Kidney capillary endothelial cell (primary cell): ENCODE results near the gene SORBS2.
A peak's percentile ranks its signal among the peaks of the same experiment; 100 is the strongest.

Experiments
- DNase-seq: peaks from one replicate; pipeline ENCODE4 v3.0.0-alpha.2; 2018; ENCODE audit warnings: low spot score

SORBS2 gene

DNA sequence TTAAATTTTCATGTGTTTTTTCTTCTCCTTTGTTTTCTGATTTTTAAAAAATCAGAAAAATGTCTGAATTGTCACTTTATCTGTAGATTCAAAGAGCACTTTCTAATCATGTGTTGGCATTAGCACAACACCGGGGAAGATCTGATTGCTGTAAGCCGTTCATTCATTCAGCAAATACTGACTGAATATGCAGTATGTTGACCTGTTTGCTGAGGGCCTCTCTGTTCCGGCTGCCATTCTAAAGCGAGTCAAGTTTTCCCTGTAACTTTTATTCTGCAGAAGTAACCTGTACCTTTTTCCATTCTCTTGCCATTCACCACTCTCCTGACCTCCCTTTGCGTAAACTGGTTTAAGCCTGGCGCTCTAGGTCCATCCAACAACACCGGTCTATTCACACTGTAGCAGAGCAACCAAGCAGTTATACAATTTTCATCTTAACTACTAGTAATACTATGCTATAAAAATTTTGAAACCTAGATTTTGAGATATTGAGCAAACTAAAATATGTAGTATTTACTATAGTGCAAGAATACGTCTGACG lies 6.7 kb downstream of the SORBS2 start:
- DNase-seq: no peak

DNA sequence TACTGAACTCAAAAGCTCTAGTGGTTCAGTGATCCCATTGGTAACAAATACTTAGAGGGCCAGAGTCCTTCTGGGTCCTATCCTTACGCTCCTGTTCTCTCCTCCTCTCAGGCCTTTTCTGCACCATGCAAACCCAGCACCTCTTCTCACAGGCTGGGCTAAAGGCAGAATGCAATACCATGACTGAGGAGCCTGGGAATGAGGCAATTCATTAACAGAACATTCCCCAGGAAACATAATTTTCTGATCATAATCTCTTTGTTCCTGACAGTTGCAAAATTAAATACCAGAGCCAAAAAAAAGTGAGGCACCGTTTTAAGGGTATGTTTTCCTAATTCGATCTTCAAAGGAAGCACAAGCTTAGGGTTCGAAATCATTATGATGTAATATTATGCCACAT lies 9.0 kb downstream of the SORBS2 start:
- DNase-seq: no peak

DNA sequence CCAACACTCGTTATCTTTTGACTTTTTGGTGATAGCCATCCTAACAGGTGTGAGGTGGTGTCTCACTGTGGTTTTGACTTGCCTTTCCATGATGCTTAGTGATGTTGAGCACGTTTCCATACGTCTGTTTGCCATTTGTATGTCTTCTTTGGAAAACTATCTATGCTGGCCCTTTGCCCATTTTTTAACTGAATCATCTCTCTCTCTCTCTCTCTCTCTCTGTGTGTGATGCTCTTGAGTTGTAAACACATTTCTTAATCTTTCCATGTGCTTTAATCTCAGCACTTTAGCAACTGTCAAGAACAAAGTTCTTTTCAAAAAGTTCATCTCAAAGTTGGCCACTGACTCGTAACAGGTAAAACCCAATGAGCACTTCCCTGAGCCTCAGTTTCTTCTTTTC lies 10.5 kb downstream of the SORBS2 start:
- DNase-seq: no peak

DNA sequence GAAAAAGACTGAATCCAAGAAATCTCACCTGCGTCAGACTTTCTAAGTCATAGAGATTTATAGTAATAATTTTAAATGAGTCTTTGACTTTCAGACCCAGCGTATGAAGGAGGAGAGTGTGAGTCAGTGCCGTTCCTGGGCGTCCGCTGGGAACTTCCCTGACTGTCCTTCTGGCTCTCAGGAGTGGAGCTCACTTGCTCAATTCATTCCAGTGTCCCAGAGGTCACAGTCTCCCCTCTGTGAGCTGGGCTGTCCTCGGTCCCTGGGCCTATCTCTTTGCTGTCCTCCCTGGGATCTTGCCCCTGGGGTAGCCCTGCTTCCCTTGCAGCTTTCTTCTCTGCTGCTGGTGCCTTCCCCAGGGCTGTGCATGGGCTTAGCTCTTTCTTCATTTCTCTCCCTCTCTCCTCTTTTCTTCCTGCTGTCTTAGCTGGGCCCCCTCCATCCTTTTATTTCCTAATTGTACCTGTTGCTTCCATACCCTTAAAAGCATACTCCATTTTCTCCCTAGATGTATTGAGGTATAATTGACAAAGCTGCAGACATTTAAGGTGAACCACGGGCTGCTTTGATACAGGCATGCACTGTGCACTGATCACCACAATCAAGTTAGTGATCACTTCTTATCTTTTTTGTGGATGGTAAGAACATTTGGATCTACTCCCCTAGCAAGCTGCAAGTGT lies 11.6 kb downstream of the SORBS2 start:
- DNase-seq: no peak

- DNase-seq: no peak
Measured at GRCh38 chr4:185799442-185799841, 12.6 kb downstream of the SORBS2 start.

DNA sequence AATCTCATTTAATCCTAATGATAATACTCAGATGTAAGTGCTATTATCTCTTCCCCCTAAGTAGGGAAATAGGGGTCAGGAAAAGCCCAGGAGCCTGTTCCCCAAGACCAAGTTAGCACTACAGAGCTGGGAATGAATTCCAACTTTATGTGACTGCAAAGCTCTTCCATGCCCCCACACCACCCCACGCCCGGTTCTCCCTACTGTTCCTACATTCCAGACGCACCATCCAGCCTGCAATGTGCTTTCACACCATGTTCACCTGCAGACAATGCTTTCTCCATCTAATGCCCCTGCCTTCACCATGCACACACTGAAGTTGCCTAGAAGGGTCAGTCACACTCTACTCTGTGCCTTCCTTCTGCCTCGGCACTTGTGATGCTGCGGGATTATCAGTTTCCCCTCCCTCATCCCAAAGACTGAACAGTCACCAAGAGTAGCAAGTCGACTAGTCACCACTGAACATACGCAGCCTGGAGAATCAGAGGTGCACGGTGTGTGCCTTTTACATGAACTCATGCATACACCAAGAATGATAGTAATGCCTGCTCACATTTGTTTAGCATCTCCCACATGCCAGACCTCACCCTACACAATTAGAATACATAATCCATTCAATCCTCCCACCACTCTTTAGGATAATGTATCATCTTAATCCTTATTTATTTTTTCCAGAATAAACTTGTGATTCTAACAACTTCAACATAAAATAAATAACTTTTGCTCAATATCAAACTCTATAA lies 14.2 kb downstream of the SORBS2 start:
- DNase-seq: no peak

DNA sequence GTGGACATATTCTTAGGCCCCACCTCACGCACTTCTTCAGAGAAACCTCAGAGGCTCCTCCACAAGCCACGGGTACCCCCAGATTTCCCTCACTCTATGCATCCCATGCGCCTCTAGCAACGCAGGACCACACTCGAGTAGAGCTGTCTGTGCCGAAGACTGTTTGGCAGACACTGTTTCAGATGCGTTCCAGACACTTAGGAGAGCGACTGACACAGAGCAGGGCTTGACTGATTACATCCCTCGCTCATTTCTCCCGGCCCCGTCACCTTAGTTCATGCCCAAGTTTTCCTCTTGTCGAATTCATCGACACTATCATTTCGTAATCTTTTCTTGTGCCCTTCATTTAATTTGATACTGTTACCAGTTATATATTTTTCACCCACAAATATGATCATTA lies 15.0 kb downstream of the SORBS2 start:
- DNase-seq: no peak

GRCh38 chr4:185796176-185796575 lies 15.8 kb downstream of the SORBS2 start:
- no peak for DNase-seq

DNA sequence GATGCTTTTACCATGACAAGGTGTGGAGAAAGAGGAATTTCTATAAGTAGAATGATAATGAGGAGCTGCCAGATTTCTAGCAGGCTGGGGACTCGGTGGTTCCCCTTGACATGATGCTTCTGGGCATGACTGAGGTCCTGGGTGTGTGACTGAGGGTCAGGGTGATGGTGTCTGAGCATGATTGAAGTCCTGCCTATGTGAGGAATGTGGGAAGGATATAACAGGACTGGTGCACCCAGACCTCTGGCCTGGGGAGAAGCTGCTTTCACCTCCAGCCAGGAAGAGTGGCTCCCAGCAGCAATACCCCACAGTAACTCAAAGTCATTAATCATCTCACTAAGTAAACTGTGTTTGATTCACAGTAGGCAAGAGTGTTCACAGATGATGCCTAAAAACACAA lies 17.4 kb downstream of the SORBS2 start:
- DNase-seq: no peak

DNA sequence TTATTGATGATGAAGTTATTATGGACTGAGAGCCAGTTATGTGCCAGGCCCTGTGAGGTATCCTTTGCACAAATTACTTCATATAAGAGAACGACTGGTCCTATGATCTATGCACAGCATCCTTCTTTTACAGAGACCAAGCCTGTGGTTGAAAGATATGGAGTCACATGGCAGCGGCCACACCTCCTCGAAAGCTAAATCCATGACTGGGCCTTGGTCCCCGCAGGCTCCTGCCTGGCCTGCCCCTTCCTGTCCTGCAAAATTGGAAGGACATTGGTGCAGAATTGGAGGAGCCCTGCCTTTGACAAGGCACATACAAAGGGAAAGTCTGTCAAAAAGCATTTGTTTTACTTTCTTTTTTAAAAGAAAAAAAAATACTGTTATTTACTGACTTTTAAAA lies 18.3 kb downstream of the SORBS2 start:
- DNase-seq: no peak

GRCh38 chr4:185793116-185793485 lies 18.9 kb downstream of the SORBS2 start:
- no peak for DNase-seq

DNA sequence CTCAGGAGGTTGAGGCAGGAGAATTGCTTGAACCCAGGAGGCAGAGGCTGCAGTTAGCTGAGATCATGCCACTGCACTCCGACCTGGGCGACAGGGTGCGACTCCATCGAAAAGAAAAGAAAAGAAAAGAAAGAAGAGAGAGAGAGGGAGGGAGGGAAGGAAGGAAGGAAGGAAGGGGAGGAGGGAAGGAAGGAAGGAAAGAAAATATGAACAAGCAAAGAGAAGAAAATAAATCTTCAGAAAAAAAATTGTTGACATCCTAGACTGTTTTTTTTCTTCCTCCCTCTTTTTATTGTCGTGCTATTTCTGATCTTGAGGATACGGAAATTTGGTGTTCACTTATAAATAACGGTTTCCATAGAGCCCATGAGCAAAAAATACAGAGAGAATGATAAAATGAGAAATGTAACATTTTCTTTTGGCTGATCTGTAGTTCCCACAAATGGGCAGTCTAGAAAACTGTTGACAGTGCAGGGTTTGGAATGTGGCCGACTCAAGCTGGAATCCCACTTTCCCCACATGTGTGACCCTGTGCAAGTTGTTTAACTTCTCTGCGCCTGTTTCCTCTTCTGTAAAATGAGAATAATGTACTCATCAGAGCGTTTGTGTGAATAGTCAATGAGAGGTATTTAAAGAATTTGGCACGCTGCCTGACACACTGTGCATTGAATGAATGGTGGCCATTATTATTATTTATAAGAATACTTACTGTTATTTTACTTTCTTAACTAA lies 19.4 kb downstream of the SORBS2 start:
- peak; percentile 97 for DNase-seq

DNA sequence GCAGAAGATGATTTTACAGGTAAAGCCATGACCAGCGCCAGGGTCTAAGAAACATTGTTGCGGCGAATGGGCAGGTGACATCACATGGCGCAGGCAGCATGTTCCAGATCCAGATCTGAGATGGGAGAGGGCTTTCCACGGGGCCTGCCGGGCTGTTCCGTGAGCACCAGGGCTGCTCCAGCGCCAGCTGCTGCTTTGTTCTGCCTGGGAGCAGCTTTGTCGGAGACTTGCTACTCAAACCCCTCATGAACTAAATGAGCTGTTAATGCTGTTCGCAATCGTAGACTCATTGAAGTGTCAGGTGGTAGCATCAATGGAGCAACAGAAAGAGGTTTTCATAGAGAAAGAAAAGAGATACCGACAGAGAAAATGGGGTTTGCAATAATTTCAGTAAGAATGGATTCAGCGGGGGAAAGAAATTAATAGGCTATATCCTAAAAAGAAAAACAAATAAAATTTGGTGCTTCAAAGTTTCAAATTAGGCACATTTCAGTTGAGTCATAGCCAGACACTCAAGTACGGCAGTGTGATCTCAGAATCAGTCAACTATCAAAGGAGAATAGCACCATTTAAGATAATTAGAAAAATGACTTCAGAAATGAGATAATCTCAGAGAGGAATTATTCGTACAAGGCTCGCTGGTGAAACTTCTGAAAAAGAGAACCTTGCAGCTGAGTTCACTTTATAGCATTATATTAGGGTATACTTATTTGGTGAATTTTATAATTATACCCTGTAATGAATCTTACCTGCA lies 23.9 kb downstream of the SORBS2 start:
- DNase-seq: no peak

- DNase-seq: no peak
Measured at GRCh38 chr4:185786422-185786821, 25.6 kb downstream of the SORBS2 start.

DNA sequence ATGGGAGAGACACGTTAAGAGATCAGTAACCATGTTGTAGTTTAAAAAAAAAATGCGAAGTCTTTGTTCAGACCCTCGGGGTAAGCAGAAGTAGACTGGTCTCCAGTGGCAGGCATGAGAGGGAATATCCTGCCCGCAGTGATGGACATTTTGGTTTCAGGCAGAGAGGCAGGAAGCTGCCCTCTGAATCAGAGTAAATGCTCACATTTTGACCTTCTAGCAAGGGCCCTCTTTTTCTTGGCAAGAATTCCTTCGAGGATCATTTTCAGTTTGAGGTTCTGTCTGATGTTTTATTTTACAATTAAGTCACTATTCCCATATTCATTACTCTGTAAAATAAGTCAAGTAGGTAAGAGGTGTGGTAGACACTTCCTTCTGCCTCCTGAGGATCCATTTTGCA lies 28.4 kb downstream of the SORBS2 start:
- no peak for DNase-seq

DNA sequence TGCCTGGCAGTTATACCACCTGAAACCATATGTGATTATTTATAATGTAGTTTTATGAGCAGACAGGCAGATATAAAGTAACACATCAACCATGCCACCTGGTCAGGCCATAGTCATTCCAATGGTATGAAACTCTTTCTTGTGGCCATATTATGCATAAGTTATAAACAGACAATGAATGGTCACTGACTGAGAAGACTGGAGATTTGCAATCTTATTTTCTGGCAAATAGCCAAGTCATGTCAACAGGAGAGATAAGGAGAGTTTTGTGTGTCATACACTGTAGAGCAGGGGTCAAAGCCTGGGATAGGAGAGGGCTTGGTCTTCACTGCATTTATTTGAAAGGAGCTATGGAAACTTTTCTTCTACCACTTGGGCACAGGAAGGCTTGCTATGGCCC lies 29.5 kb downstream of the SORBS2 start:
- DNase-seq: peak; percentile 95

DNA sequence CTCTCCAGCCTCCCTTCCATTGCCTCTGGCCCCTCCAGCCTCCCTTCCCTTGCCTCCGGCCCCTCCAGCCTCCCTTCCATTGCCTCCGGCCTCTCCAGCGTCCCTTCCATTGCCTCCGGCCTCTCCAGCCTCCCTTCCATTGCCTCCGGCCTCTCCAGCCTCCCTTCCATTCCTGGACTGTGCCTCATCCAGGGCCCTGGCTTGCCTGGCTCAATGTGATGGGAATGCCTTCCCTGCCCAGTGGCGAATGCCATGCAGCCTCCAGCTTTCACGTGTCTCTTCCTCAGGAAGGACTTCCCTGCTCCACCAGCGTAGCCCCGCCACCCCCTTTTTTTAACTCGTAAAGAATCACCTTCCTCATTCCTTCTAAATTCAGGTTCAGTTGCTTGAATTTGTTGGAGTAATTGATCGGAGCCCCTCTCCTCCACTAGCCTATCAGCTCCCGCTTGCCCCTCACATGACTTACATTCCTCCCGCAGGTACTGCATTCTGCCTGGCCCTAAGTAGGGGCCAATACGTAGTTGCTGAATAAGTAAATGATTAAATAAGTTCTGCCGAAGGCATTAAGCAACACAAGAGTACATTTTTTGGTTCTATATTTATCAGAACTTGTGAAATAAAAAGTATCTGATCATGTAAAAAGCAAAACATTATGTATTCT lies 30.3 kb downstream of the SORBS2 start:
- no peak for DNase-seq

- no peak for DNase-seq
Measured at GRCh38 chr4:185780472-185780871, 31.5 kb downstream of the SORBS2 start.

DNA sequence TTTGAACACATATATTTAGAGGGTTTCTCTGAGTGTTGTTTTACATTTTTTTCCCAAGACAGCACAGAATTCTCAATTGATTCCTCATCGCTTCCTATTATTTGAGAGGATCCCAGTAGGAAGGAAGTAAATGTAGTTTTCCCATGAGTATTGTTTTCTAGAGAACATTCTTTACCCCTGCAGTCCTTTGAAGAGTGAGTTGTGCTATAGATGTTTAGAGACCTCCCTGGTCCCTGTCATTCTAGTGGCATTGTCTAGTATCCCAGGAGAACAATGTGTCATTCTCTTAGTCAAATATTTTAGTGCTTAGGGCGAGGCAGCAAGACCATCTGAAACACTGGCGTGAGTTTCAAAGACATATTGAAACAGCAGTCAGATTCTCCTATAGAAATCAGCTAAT lies 32.5 kb downstream of the SORBS2 start:
- peak; percentile 99 for DNase-seq

DNA sequence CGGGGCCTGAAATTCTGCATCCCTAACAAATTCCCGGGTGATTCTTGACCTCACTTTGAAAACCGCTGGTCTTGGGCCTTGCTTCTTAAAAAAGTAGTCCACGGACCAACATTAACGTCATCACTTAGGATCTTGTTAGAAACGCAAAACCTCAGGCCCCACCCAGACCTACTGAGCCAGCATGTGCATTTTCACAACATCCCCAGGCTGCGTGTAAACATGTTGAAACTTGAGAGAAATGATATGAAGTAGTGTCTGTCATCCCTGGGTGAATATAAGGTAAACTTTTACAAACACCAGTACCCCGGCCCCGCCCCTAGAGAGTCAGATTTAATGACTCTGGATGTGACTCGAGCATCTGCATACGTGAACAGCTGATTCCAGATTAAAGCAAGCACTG lies 33.7 kb downstream of the SORBS2 start:
- no peak for DNase-seq

DNA sequence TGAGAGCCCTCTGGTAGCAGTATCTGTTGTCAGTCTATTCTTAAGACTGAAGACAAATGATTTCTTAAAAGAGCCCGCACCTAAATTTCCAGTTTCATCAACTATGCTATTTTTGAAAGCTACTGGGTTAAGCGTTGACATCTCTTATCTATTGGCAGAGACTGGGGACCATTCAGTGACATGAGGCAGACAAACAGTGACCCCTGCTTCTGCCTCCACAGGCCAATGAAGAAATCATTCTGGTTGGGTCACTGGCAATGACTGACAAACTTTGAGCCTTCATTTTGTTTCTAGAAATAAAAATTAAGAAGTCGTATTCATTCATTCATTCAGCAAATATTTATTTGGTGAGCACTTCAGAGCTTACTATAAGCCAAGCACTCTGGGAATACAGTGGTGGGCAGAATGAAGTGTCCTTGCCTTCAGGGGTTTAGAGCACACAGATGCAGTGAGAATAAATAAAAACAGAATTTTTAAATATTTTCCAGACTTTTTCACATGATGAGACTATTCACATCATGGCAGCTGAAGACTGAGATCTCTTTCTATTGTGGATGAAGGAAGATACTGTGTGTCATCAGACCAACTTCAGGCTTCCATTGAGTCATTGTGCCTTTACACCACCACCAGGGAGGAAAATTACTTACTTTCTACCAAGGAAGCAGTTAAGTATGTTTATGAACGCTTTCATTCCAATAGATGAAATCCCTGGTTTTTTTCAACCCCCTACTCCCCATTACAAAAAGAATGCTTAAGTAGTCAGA lies 36.0 kb downstream of the SORBS2 start:
- DNase-seq: no peak
